Dedifferentiated amniotic fluid mesenchymal stem cell (primary cell): ENCODE data around the gene GDA.
"Not testable (repeated sequence)": the region's sequence is repeated elsewhere in the genome, so short reads cannot be mapped to it uniquely, and the experiment has no call there.

Experiments used
- DNase-seq: peaks from one replicate; pipeline ENCODE4 v3.0.0-alpha.2; 2016; ENCODE audit errors: extremely low spot score

Gene GDA

DNA sequence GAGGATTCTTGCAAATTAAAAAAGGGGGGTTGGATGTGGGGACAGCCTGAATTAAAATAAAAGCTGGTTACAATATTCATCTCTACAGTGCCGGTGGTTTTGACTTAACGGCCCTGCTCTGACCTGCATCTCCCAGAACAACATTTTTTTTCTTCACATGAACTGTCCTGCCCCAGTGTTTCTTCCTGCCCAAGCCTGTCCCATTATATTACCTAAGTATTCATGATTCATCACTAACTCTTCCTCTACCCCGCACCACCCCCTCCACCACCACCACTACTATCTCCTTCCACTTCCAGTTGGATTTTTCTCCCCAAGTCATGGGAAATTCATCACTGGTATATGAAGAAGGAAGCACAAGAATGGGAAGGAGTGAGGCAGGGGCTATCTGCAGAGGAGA, 125.7 kb downstream of the GDA start:
- no peak for DNase-seq

DNA sequence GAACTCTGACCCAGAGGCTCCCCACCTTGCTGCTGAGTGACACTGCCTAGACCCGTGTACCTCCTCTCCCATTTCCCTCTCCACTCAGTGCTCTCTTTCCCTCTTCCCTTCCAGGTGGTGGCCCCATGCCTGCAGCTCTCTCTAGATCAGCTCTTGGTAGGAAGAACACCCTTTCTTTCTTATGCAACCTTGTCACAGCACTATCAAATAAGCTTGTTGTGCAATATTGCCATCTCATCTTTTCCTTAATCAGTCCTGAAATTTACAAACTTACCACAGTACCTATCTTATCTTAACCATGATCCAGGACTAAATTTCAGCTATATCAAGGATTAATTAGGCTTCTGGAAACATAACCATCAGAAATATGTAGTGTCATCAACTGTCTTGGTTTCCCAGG, 127.2 kb downstream of the GDA start:
- DNase-seq, result no peak

DNA sequence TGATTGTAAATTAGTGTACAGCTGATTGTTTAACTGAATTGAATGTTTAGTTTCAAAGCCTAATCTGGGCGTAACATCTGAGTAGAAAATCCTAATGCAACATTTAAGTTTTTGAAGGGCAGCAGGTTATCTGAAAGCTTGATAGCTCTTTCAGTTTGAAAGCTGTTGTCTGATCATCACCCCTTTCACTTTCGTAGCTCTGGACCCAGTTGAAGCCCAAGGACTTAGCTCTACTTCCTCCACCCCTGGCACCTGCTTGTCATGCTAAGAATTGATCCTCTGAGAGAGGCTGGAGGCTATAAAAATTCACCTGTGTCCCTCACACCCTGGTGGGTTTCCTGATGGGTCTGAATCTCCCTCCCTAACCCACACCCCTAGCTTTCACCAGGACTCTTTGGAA, 129.7 kb downstream of the GDA start:
- no peak for DNase-seq

DNA sequence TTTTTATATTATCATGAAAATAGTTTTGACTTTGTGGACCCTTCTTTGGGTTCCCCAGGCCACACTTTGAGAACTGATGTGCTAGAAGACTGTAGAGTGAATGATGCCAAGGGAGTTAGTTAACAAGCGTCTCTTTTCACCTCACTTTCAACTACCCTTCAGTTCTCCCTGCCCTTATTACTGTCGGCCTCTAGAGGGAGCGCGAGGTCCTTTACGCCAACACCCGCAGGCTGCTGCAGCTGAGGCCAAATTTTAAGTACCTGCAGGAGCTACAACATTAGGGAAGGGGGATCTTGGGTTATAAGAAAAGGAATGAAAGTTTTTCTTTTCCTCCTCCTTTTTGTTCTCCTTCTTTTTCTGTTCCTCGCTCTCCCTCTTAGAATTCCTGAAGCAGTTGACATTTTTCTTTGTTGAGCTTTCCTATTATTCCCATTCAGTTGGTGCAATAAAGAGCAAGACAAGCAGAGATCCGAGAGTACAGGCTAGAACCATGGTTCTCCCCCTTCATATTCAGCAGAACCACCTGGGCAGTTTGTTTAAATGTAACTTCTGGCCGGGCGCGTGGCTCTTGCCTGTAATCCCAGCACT, 131.8 kb downstream of the GDA start:
- peak; percentile 67 for DNase-seq

DNA sequence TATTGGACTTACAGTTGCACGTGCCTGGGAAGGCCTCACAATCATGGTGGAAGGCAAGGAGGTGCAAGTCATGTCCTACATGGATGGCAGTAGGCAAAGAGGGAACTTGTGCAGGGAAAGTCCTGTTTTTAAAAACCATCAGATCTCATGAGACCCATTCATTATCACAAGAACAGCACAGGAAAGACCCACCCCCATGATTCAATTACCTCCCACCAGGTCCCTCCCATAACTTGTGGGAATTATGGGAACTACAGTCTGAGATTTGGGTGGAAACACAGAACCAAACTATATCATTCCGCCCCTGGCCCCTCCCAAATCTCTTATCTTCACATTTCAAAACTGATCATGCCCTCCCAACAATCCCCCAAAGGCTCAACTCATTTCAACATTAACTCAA, 140.2 kb downstream of the GDA start:
- DNase-seq, result no peak

DNA sequence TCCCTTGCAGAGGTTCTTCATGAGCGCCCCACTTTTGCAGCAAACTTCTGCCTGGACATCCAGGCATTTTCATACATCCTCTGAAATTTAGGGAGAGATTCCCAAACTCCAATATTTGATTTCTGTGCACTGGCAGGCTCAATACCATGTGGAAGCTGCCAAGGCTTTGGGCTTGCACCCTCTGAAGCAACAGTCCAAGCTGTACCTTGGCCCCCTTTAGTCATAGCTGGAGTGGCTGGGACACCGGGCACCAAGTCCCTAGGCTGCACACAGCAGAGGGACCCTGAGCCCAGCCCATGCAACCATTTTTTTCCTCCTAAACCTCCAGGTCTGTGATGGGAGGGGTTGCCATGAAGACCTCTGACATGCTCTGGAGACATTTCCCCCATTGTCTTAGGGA, 141.1 kb downstream of the GDA start:
- DNase-seq, result no peak

DNA sequence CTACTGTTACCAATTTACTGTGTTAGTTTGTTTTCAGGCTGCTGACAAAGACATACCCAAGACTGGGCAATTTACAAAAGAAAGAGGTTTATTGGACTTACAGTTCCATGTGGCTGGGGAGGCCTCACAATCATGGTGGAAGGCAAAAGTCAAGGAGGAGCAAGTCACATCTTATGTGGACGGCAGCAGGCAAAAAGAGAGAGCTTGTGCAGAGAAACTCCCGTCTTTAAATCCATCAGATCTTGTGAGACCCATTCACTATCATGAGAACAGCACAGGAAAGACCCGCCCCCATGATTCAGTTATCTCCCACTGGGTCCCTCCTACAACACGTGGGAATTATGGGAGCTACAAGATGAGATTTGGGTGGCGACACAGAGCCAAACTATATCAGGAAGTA, 142.3 kb downstream of the GDA start:
- not testable (repeated sequence) for DNase-seq

DNA sequence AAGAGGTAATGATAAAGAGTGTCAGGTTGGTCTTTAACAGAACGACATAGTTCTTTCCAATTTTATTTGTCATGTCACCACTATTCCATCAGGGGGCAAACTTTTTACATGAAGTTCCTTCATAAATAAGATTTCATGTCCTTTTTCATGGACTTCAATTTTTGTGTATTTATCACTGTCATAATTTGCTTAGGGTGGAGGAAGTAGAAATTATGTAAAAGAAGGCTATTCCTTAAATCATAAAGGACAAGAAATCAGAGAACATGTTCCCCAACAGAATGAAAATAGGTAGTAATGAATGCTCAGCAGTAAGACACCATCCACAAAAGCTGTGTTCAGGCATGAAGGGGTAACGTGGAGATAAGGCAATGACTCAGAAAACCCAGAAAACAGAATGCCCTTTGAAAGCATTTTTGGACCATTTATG, 143.0 kb downstream of the GDA start:
- peak; percentile 81 for DNase-seq

DNA sequence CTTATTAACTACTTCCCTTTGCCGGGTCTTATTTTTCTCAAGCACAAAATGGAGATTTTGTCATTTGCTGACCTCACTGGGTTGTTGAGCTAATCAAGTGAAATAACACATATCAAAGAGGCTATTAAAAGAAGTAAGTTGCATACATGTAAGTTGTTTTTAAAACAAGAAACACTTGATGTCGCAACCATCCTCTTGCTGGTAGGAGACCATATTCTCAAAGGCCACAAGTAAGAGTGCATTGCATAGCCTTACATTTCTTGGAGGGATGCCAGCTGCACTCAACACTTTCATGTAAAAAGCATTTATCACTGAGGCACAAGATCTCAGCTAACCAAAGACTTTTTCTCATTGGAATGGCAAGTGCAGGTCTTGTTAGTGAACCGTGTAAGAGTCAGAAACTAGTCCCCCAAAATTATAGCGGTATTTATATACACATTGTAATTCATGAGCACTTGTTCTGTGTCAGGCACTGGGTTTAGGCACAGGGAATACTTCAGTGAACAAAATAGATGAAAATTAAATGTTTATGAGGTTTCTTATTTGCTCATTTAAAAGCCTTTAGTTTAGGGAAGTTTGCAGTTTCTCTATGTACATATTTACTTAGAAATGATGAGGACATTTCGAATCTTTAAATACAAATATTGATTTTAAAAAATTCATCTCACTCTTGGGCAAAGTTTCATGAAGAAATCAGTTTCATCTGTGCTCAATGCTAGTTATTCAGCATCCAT, 143.8 kb downstream of the GDA start:
- DNase-seq, result peak; percentile 77

DNA sequence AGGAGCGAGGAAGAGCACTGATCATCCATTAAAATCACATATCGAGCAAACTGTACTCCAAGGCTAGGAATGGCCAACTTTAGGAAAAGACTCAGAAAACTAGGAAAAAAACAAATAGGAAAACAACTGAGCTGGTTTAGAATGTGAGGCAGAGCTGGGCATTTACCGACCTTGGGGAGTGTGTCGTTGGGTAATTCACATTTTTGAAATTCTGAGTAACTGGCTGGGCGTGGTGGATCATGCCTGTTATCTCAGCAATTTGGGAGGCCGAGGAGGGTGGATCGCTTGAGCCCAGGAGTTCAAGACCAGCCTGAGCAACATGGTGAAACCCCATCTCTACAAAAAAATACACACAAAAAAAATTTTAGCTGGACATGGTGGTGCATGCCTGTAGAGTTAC, 145.7 kb downstream of the GDA start:
- peak; percentile 15 for DNase-seq

DNA sequence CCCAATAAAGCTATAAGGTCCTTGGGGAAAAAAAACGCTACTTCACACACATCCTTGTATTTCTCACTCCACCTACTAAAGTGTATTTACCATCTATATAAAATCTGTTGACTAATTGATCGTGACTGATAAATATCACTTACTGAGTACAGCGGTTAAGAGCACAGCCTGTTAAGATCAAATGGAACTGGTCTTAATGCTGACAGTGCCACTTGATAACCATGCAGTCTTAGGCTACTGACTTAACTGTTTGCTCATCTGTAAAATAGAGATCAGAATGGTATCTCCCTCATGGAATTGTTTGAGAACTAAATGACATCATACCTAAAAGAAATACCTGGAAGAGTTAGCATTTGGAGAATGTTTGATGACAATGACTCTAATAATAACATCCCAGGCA, 148.3 kb downstream of the GDA start:
- DNase-seq, result no peak

DNA sequence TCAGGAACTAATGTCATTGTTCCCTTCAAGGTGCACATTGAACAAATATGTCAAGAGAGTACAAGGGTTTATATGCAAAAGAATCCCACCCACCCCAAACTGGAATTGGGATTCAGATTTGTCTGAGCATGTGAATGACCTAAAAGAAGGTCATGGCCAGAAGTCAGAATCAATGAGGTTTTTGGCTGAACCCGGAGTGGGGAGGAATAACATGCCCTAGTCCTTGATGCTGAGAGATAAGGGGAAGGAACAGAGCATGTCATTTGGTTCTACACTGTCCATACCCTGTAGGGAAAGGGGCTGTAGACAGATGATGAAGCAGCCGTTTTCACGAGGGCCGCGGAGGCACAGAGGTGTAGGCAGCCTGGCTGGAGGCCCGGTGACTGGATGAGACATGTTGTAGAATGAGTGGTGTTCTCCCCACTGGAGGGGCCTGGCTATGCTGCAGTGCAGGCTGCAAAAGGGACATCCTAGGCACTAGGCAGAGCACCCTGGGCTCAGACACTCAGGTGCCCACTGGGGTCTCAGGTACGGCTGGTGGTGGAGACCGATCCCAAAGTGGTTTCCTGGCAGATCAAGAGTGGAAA, 149.9 kb downstream of the GDA start:
- no peak for DNase-seq

DNA sequence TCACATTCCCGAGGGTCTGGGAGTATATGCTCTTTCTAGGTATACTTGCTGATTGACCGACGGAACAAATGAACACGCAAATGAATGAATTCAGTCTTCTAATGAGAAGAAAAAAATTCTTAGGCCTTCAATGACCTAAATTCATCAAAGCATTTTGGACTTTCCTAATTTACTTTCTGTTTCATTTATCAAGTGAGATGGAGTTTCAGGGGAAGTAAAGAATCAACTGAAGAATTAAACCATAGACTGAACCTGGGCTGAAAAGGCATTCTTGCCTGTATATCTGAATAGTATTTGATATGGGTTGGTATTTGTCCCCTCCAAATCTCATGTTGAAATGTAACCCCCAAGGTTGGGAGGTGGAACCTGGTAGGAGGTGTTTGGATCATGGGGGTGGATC, 151.6 kb downstream of the GDA start:
- DNase-seq, result no peak
